ENCODE data around the gene C1QA.

GRCh38 chr1:22635436-22635835, 992 bp upstream of the C1QA start:
- TF ChIP-seq CTCF (IDR thresholded peaks at IDR 0.05) (no peak), POLR2A (IDR thresholded peaks at IDR 0.05) (no peak)
